ENCODE measurements around the gene JAG1.

JAG1 gene

GRCh38 chr20:10667560-10668167 lies 6.1 kb downstream of the JAG1 start:
- DNase-seq (ENCODE audit: low read depth): no peak

- no peak for DNase-seq (ENCODE audit: low read depth)
These were observed 6.8 kb downstream of the JAG1 start for GRCh38 chr20:10667077-10667401.

- DNase-seq (ENCODE audit: low read depth): no peak
These were observed 7.3 kb downstream of the JAG1 start for GRCh38 chr20:10666221-10667076.

- no peak for DNase-seq (ENCODE audit: low read depth)
These were observed 8.0 kb downstream of the JAG1 start for GRCh38 chr20:10665791-10666190.

- no peak for DNase-seq (ENCODE audit: low read depth)
These were observed 8.7 kb downstream of the JAG1 start for GRCh38 chr20:10665027-10665561.

GRCh38 chr20:10663756-10664155 lies 10.0 kb downstream of the JAG1 start:
- DNase-seq (ENCODE audit: low read depth): no peak

- no peak for DNase-seq (ENCODE audit: low read depth)
These were observed 10.9 kb downstream of the JAG1 start for GRCh38 chr20:10662661-10663458.

GRCh38 chr20:10662151-10662550 lies 11.6 kb downstream of the JAG1 start:
- no peak for DNase-seq (ENCODE audit: low read depth)

GRCh38 chr20:10661261-10661660 lies 12.5 kb downstream of the JAG1 start:
- no peak for DNase-seq (ENCODE audit: low read depth)

- no peak for DNase-seq (ENCODE audit: low read depth)
These were observed 13.1 kb downstream of the JAG1 start for GRCh38 chr20:10660661-10661060.

GRCh38 chr20:10659651-10660601 lies 13.9 kb downstream of the JAG1 start:
- DNase-seq (ENCODE audit: low read depth): no peak

GRCh38 chr20:10658876-10659632 lies 14.7 kb downstream of the JAG1 start:
- no peak for DNase-seq (ENCODE audit: low read depth)

- no peak for DNase-seq (ENCODE audit: low read depth)
These were observed 15.6 kb downstream of the JAG1 start for GRCh38 chr20:10658051-10658823.

- DNase-seq (ENCODE audit: low read depth): no peak
These were observed 16.3 kb downstream of the JAG1 start for GRCh38 chr20:10657453-10657852.

- no peak for DNase-seq (ENCODE audit: low read depth)
These were observed 17.8 kb downstream of the JAG1 start for GRCh38 chr20:10655720-10656669.

- DNase-seq (ENCODE audit: low read depth): no peak
These were observed 19.2 kb downstream of the JAG1 start for GRCh38 chr20:10654630-10655029.

GRCh38 chr20:10654250-10654610 lies 19.6 kb downstream of the JAG1 start:
- no peak for DNase-seq (ENCODE audit: low read depth)

GRCh38 chr20:10653599-10654249 lies 20.1 kb downstream of the JAG1 start:
- no peak for DNase-seq (ENCODE audit: low read depth)
